Neural progenitor cell (in vitro differentiated cells): Measurements from ENCODE around the gene GAGE12H. TPM values are rescaled to one million over a fixed set of nuclear protein-coding genes. Genes with fewer than 3 reads are reported as not detected.
"Not testable (repeated sequence)": the region's sequence is repeated elsewhere in the genome, so short reads cannot be mapped to it uniquely, and the experiment has no call there.

Experiments
- DNase-seq: peaks from one replicate; pipeline ENCODE4 v3.0.0-alpha.2; 2016; ENCODE audit warnings: low spot score
- H2AFZ ChIP-seq: fragments of 200-600 bp; sonication (generic); replicated peaks from 2 replicates; pipeline ENCODE4 v1.6.1; 2016; ENCODE audit warnings: antibody characterized with exemption
- H3F3A ChIP-seq: fragments of 200-600 bp; sonication (generic); 2 replicates; pipeline ENCODE4 v1.6.1; 2016; ENCODE audit warnings: antibody characterized with exemption, low read depth
- H3K27ac ChIP-seq: fragments of 200-600 bp; sonication (generic); 2 replicates; pipeline ENCODE4 v1.5.1; 2016; ENCODE audit warnings: mild to moderate bottlenecking
- H3K27me3 ChIP-seq: fragments of 200-600 bp; sonication (generic); 2 replicates; pipeline ENCODE4 v1.6.1; 2016; ENCODE audit warnings: mild to moderate bottlenecking, moderate library complexity
- H3K36me3 ChIP-seq: fragments of 200-600 bp; sonication (generic); 2 replicates; pipeline ENCODE4 v1.5.1; 2016
- H3K4me1 ChIP-seq: fragments of 200-600 bp; sonication (generic); 2 replicates; pipeline ENCODE4 v1.6.1; 2016; ENCODE audit warnings: mixed run types
- H3K4me2 ChIP-seq: fragments of 200-600 bp; sonication (generic); 2 replicates; pipeline ENCODE4 v1.6.1; 2016
- H3K4me3 ChIP-seq: fragments of 200-600 bp; sonication (generic); 2 replicates; pipeline ENCODE4 v1.5.1; 2016
- H3K79me2 ChIP-seq: fragments of 200-600 bp; sonication (generic); 2 replicates; pipeline ENCODE4 v1.6.1; 2016; ENCODE audit warnings: low read depth
- H3K9ac ChIP-seq: fragments of 200-600 bp; sonication (generic); 2 replicates; pipeline ENCODE4 v1.6.1; 2016
- H3K9me3 ChIP-seq: fragments of 200-600 bp; sonication (generic); 2 replicates; pipeline ENCODE4 v1.5.1; 2016; ENCODE audit warnings: low read depth
- H4K20me1 ChIP-seq: fragments of 200-600 bp; sonication (generic); 2 replicates; pipeline ENCODE4 v1.6.1; 2016; ENCODE audit warnings: low read depth
- H3K27ac Mint-ChIP-seq: 3 replicates; pipeline ENCODE4 v1.8.0; 2021; ENCODE audit warnings: mixed read lengths
- H3K27me3 Mint-ChIP-seq: 2 replicates; pipeline ENCODE4 v1.8.0; 2022; ENCODE audit warnings: low read depth, mild to moderate bottlenecking, inconsistent platforms, moderate library complexity, mixed read lengths; ENCODE audit not compliant: insufficient read depth
- H3K36me3 Mint-ChIP-seq: 3 replicates; pipeline ENCODE4 v1.8.0; 2021; ENCODE audit warnings: mixed read lengths
- H3K4me1 Mint-ChIP-seq: 3 replicates; pipeline ENCODE4 v1.8.0; 2021; ENCODE audit warnings: mixed read lengths
- H3K4me3 Mint-ChIP-seq: 3 replicates; pipeline ENCODE4 v1.8.0; 2021; ENCODE audit warnings: mild to moderate bottlenecking, moderate library complexity, mixed read lengths
- H3K9me3 Mint-ChIP-seq: 3 replicates; pipeline ENCODE4 v1.8.0; 2020; ENCODE audit warnings: mixed read lengths
- total RNA-seq: library from RNA; depleted of rRNA; stranded (reverse); fragments of >200 nt; gene quantifications from 2 replicates; pipeline ENCODE4 v1.2.3, GENCODE V29; 2015; ENCODE audit warnings: low replicate concordance

The GAGE12H gene
- not detected in 2 replicates for total RNA-seq

- not testable (repeated sequence) for H3K27ac Mint-ChIP-seq, DNase-seq, H3K4me3 ChIP-seq, H4K20me1 ChIP-seq, H3K9me3 Mint-ChIP-seq, H3K27ac ChIP-seq, H3K9ac ChIP-seq, H2AFZ ChIP-seq, H3K36me3 ChIP-seq, H3K9me3 ChIP-seq, H3K79me2 ChIP-seq, H3F3A ChIP-seq, H3K36me3 Mint-ChIP-seq, H3K4me2 ChIP-seq, H3K4me1 ChIP-seq, H3K27me3 ChIP-seq, H3K4me1 Mint-ChIP-seq, H3K27me3 Mint-ChIP-seq, H3K4me3 Mint-ChIP-seq
Measured at GRCh38 chrX:49579649-49580048, at the start of gene GAGE12H. TSS of gene GAGE12H (plus strand) at chrX:49579949. CDS start at chrX:49581104, 1,155 bp downstream.

GRCh38 chrX:49531877-49532276 is 47.9 kb upstream of the GAGE12H start, which contains the start of gene GAGE12C:
TSS of gene GAGE12C (plus strand) at chrX:49532177. CDS start at chrX:49533332, 1,155 bp downstream.
- not testable (repeated sequence) for DNase-seq, H3K4me1 ChIP-seq, H3K27me3 ChIP-seq, H3F3A ChIP-seq, H3K9me3 ChIP-seq, H3K4me3 ChIP-seq, H3K27ac ChIP-seq, H3K4me2 ChIP-seq, H3K9me3 Mint-ChIP-seq, H3K4me3 Mint-ChIP-seq, H3K9ac ChIP-seq, H3K36me3 ChIP-seq, H4K20me1 ChIP-seq, H3K79me2 ChIP-seq, H3K4me1 Mint-ChIP-seq, H2AFZ ChIP-seq, H3K36me3 Mint-ChIP-seq, H3K27me3 Mint-ChIP-seq, H3K27ac Mint-ChIP-seq

- not testable (repeated sequence) for H3K9me3 Mint-ChIP-seq, H3K4me1 ChIP-seq, H3F3A ChIP-seq, H3K9me3 ChIP-seq, H3K79me2 ChIP-seq, H3K4me2 ChIP-seq, H3K4me1 Mint-ChIP-seq, H3K27me3 Mint-ChIP-seq, H3K36me3 ChIP-seq, H3K4me3 Mint-ChIP-seq, H3K9ac ChIP-seq, H4K20me1 ChIP-seq, DNase-seq, H2AFZ ChIP-seq, H3K36me3 Mint-ChIP-seq, H3K4me3 ChIP-seq, H3K27me3 ChIP-seq, H3K27ac Mint-ChIP-seq, H3K27ac ChIP-seq
Measured at GRCh38 chrX:49541433-49541832, 38.3 kb upstream of the GAGE12H start, which contains the start of gene GAGE12D. TSS of gene GAGE12D (plus strand) at chrX:49541733. CDS start at chrX:49542888, 1,155 bp downstream.

GRCh38 chrX:49550989-49551388 is 28.8 kb upstream of the GAGE12H start, which contains the start of gene GAGE12E:
TSS of gene GAGE12E (plus strand) at chrX:49551289. CDS start at chrX:49552444, 1,155 bp downstream.
- not testable (repeated sequence) for H3K27me3 Mint-ChIP-seq, H3K27me3 ChIP-seq, H3K9me3 ChIP-seq, H3K27ac Mint-ChIP-seq, H2AFZ ChIP-seq, H3K79me2 ChIP-seq, H3K36me3 ChIP-seq, H3F3A ChIP-seq, H3K9ac ChIP-seq, H3K4me3 ChIP-seq, H3K4me1 ChIP-seq, H3K9me3 Mint-ChIP-seq, H3K27ac ChIP-seq, DNase-seq, H3K4me3 Mint-ChIP-seq, H3K36me3 Mint-ChIP-seq, H3K4me1 Mint-ChIP-seq, H4K20me1 ChIP-seq, H3K4me2 ChIP-seq

GRCh38 chrX:49560542-49560941 is 19.2 kb upstream of the GAGE12H start, which contains the start of gene GAGE12F:
TSS of gene GAGE12F (plus strand) at chrX:49560842. CDS start at chrX:49561997, 1,155 bp downstream.
- not testable (repeated sequence) for H3K27ac Mint-ChIP-seq, H4K20me1 ChIP-seq, H3K4me3 ChIP-seq

GRCh38 chrX:49568728-49569127 is 11.0 kb upstream of the GAGE12H start:
- not testable (repeated sequence) for H3K27me3 Mint-ChIP-seq, H3K4me1 Mint-ChIP-seq, H3K9me3 ChIP-seq, H3K9ac ChIP-seq, H3K27ac ChIP-seq, H3K4me1 ChIP-seq, H3K4me2 ChIP-seq, H3K36me3 ChIP-seq, H3K27ac Mint-ChIP-seq, H4K20me1 ChIP-seq, H3K27me3 ChIP-seq, H3K4me3 ChIP-seq, H3K36me3 Mint-ChIP-seq, H3K9me3 Mint-ChIP-seq, H3K79me2 ChIP-seq, DNase-seq, H3K4me3 Mint-ChIP-seq, H2AFZ ChIP-seq, H3F3A ChIP-seq

More at GRCh38 chrX:49560542-49560941, 19.2 kb upstream of the GAGE12H start, which contains the start of gene GAGE12F:
- H3K79me2 ChIP-seq, H3K36me3 Mint-ChIP-seq, DNase-seq, H3K4me1 ChIP-seq, H2AFZ ChIP-seq, H3K27me3 ChIP-seq, H3K4me1 Mint-ChIP-seq, H3K9ac ChIP-seq, H3K27me3 Mint-ChIP-seq, H3K4me3 Mint-ChIP-seq, H3K9me3 Mint-ChIP-seq, H3K9me3 ChIP-seq, H3F3A ChIP-seq, H3K4me2 ChIP-seq, H3K36me3 ChIP-seq, H3K27ac ChIP-seq: not testable (repeated sequence)

GRCh38 chrX:49569152-49569551 is 10.6 kb upstream of the GAGE12H start:
- not testable (repeated sequence) for H4K20me1 ChIP-seq, H3K4me1 Mint-ChIP-seq, H3K27me3 Mint-ChIP-seq, H3K27ac Mint-ChIP-seq, H3K4me3 ChIP-seq, H3F3A ChIP-seq, H3K4me3 Mint-ChIP-seq, DNase-seq, H3K4me2 ChIP-seq, H3K36me3 Mint-ChIP-seq, H3K27ac ChIP-seq, H2AFZ ChIP-seq, H3K4me1 ChIP-seq, H3K27me3 ChIP-seq, H3K36me3 ChIP-seq, H3K9me3 Mint-ChIP-seq, H3K9ac ChIP-seq, H3K9me3 ChIP-seq, H3K79me2 ChIP-seq

- not testable (repeated sequence) for H2AFZ ChIP-seq, H3K9me3 ChIP-seq, H3K4me2 ChIP-seq, H3K27me3 ChIP-seq, H3K36me3 Mint-ChIP-seq, H3K9me3 Mint-ChIP-seq, H3K4me3 Mint-ChIP-seq, DNase-seq, H3K27me3 Mint-ChIP-seq, H3K79me2 ChIP-seq, H3K27ac Mint-ChIP-seq, H3F3A ChIP-seq, H4K20me1 ChIP-seq, H3K36me3 ChIP-seq, H3K27ac ChIP-seq, H3K4me1 ChIP-seq, H3K9ac ChIP-seq, H3K4me1 Mint-ChIP-seq, H3K4me3 ChIP-seq
Measured at GRCh38 chrX:49570100-49570499, 9.6 kb upstream of the GAGE12H start, which contains the start of gene GAGE12G. TSS of gene GAGE12G (plus strand) at chrX:49570400. CDS start at chrX:49571555, 1,155 bp downstream.
